H1 (cell line): Measurements from ENCODE around the gene DIPK1A. TPM values are rescaled to one million over a fixed set of nuclear protein-coding genes. Genes with fewer than 3 reads are reported as not detected.

Experiments used
- CTCF ChIA-PET: fragments of 300-600 bp; sonication (Branson Sonifier 250); formaldehyde crosslinking; loops from one replicate; lab custom pipeline; 2021; ENCODE audit not compliant: partially characterized antibody; lab: Charles Lee
- POLR2A ChIA-PET: fragments of 300-600 bp; sonication (Branson Sonifier 250); formaldehyde crosslinking; loops from one replicate; lab custom pipeline; 2021; ENCODE audit warnings: inconsistent platforms; ENCODE audit not compliant: partially characterized antibody; lab: Charles Lee
- DNase-seq, 2 experiments: peaks; one replicate each; pipeline versions ENCODE4 v3.0.0 to v3.0.0-alpha.2; 2010 to 2022; ENCODE audit warnings: low spot score in 2 of 2, low read depth in 1 of 2, mixed read lengths in 1 of 2
- FAIRE-seq: peaks from 2 replicates; lab custom pipeline; 2011; peaks lifted over from hg19 to GRCh38; lab: Jason Lieb, UNC
- H2AFZ ChIP-seq: 2 replicates; pipeline ENCODE4 v1.8.1; 2012; ENCODE audit warnings: low read length, inconsistent platforms
- H2AK5ac ChIP-seq: 2 replicates; pipeline ENCODE4 v1.6.1; 2013; ENCODE audit warnings: low read depth, low read length
- H2BK120ac ChIP-seq: replicated peaks from 2 replicates; pipeline ENCODE3; 2013; ENCODE audit warnings: low read depth, low read length, inconsistent platforms
- H2BK12ac ChIP-seq: 2 replicates; pipeline ENCODE4 v1.6.1; 2013; ENCODE audit warnings: low read depth, low read length
- H2BK15ac ChIP-seq: 2 replicates; pipeline ENCODE4 v1.6.1; 2013; ENCODE audit warnings: low read length
- H2BK20ac ChIP-seq: 2 replicates; pipeline ENCODE4 v1.6.1; 2013; ENCODE audit warnings: low read length
- H2BK5ac ChIP-seq: 2 replicates; pipeline ENCODE4 v1.6.1; 2013; ENCODE audit warnings: low read depth, low read length
- H3K14ac ChIP-seq: 2 replicates; pipeline ENCODE4 v1.6.1; 2013; ENCODE audit warnings: inconsistent platforms; ENCODE audit not compliant: insufficient read length
- H3K18ac ChIP-seq: 2 replicates; pipeline ENCODE4 v1.6.1; 2013; ENCODE audit warnings: low read length; ENCODE audit errors: extremely low read depth
- H3K23ac ChIP-seq: 2 replicates; pipeline ENCODE4 v1.6.1; 2013; ENCODE audit warnings: inconsistent platforms; ENCODE audit not compliant: insufficient read length
- H3K23me2 ChIP-seq: 2 replicates; pipeline ENCODE4 v1.6.1; 2013; ENCODE audit warnings: low read depth, low read length
- H3K27ac ChIP-seq: 2 replicates; pipeline ENCODE4 v1.6.1; 2011; ENCODE audit warnings: low read depth, low read length, inconsistent platforms
- H3K27me3 ChIP-seq, 4 experiments: replicated peaks in 1 of 4; 1 replicate in 1 of 4; 2 replicates in 3 of 4; pipeline versions ENCODE4 v1.6.1 to v1.8.1; 2011 to 2013; ENCODE audit warnings: low read length in 3 of 4, mild to moderate bottlenecking in 3 of 4, inconsistent platforms in 2 of 4, mixed read lengths in 2 of 4, moderate library complexity in 1 of 4; ENCODE audit not compliant: control insufficient read depth in 3 of 4, insufficient read depth in 3 of 4; ENCODE audit errors: extremely low read depth in 1 of 4
- H3K36me3 ChIP-seq, 4 experiments: 2 replicates each; pipeline versions ENCODE4 v1.6.1 to v1.8.1; 2011 to 2013; ENCODE audit warnings: mild to moderate bottlenecking in 4 of 4, low read length in 3 of 4, moderate library complexity in 2 of 4, control low read depth in 1 of 4, inconsistent platforms in 1 of 4; ENCODE audit not compliant: insufficient read depth in 4 of 4, control insufficient read depth in 2 of 4
- H3K4ac ChIP-seq: replicated peaks from 2 replicates; pipeline ENCODE3; 2013; ENCODE audit warnings: low read length, low read depth, mixed read lengths, inconsistent platforms; ENCODE audit not compliant: insufficient read length
- H3K4me1 ChIP-seq, 4 experiments: replicated peaks in 1 of 4; 1 replicate in 1 of 4; 2 replicates in 3 of 4; pipeline versions ENCODE4 v1.6.1 to v1.8.1; 2011 to 2013; ENCODE audit warnings: low read length in 3 of 4, inconsistent platforms in 2 of 4, mixed read lengths in 1 of 4; ENCODE audit not compliant: insufficient read depth in 4 of 4, control insufficient read depth in 3 of 4
- H3K4me2 ChIP-seq, 2 experiments: 2 replicates each; pipeline versions ENCODE4 v1.6.1 to v1.8.1; 2011 to 2013; ENCODE audit warnings: low read depth in 2 of 2, low read length in 2 of 2, control low read depth in 1 of 2, inconsistent platforms in 1 of 2, mild to moderate bottlenecking in 1 of 2; ENCODE audit not compliant: insufficient read depth in 1 of 2
- H3K4me3 ChIP-seq, 4 experiments: fragments of 200-600, 300-600 bp in 1 of 4; sonication (generic), shearing (Covaris generic), sonication (Bioruptor Twin) in 1 of 4; 2 replicates each; pipeline versions ENCODE4 v1.5.1 to v1.8.1; 2011 to 2016; ENCODE audit warnings: low read length in 4 of 4, low read depth in 3 of 4, control low read depth in 2 of 4, inconsistent platforms in 2 of 4, mild to moderate bottlenecking in 2 of 4, mixed read lengths in 1 of 4, moderate library complexity in 1 of 4; ENCODE audit not compliant: insufficient read depth in 2 of 4; ENCODE audit errors: extremely low read depth in 1 of 4
- H3K56ac ChIP-seq: replicated peaks from 2 replicates; pipeline ENCODE3; 2013; ENCODE audit warnings: low read depth, mild to moderate bottlenecking, mixed read lengths, low read length, inconsistent platforms; ENCODE audit not compliant: insufficient read length
- H3K79me1 ChIP-seq: 2 replicates; pipeline ENCODE4 v1.6.1; 2013; ENCODE audit warnings: low read depth, low read length, control low read depth
- H3K79me2 ChIP-seq, 2 experiments: 2 replicates each; pipeline versions ENCODE4 v1.6.1 to v1.8.1; 2012 to 2013; ENCODE audit warnings: low read length in 2 of 2, mild to moderate bottlenecking in 2 of 2, inconsistent platforms in 1 of 2; ENCODE audit not compliant: insufficient read depth in 2 of 2, control insufficient read depth in 1 of 2
- H3K9ac ChIP-seq, 4 experiments: replicated peaks in 1 of 4; 1 replicate in 1 of 4; 2 replicates in 3 of 4; pipeline versions ENCODE4 v1.6.1 to v1.8.1; 2011 to 2013; ENCODE audit warnings: low read depth in 3 of 4, low read length in 3 of 4, control low read depth in 2 of 4, mild to moderate bottlenecking in 2 of 4, moderate library complexity in 2 of 4, inconsistent platforms in 1 of 4; ENCODE audit errors: extremely low read depth in 1 of 4
- H3K9me3 ChIP-seq, 2 experiments: 2 replicates each; pipeline versions ENCODE4 v1.6.1 to v1.8.1; 2012 to 2013; ENCODE audit warnings: mild to moderate bottlenecking in 2 of 2, moderate library complexity in 2 of 2, control low read depth in 1 of 2, inconsistent platforms in 1 of 2, low read depth in 1 of 2, low read length in 1 of 2, mixed read lengths in 1 of 2; ENCODE audit not compliant: insufficient read depth in 2 of 2
- H4K20me1 ChIP-seq, 2 experiments: replicated peaks in 1 of 2; 2 replicates each; pipeline versions ENCODE3 to v1.8.1; 2011 to 2013; ENCODE audit warnings: inconsistent platforms in 2 of 2, low read length in 2 of 2, mild to moderate bottlenecking in 1 of 2; ENCODE audit not compliant: insufficient read depth in 2 of 2, control insufficient read depth in 1 of 2
- H4K5ac ChIP-seq: 2 replicates; pipeline ENCODE4 v1.6.1; 2013; ENCODE audit warnings: low read length, low read depth, mixed read lengths, inconsistent platforms; ENCODE audit not compliant: insufficient read length
- H4K8ac ChIP-seq: 2 replicates; pipeline ENCODE4 v1.8.0; 2013; ENCODE audit warnings: mild to moderate bottlenecking, moderate library complexity, low read length, inconsistent platforms; ENCODE audit not compliant: insufficient read depth; ENCODE audit errors: extremely low read depth
- H4K91ac ChIP-seq: replicated peaks from 2 replicates; pipeline ENCODE3; 2013; ENCODE audit warnings: low read length, mixed read lengths, inconsistent platforms; ENCODE audit not compliant: insufficient read length
- ATF2 ChIP-seq: IDR thresholded peaks from 2 replicates; pipeline ENCODE4 v1.6.1; 2012; ENCODE audit warnings: low read length, inconsistent platforms
- BACH1 ChIP-seq: IDR thresholded peaks from 2 replicates; pipeline ENCODE4 v1.6.1; 2012; ENCODE audit warnings: low read length, improper control_type of control experiment
- GTF2F1 ChIP-seq: IDR thresholded peaks from 2 replicates; pipeline ENCODE4 v1.6.1; 2012; ENCODE audit warnings: low read depth, low read length, improper control_type of control experiment, borderline replicate concordance
- KDM5A ChIP-seq: fragments of 200-600 bp; IDR thresholded peaks from 2 replicates; pipeline ENCODE4 v1.7.1; 2012; ENCODE audit warnings: mild to moderate bottlenecking, low read length, inconsistent platforms, mixed read lengths
- NANOG ChIP-seq: IDR thresholded peaks from 2 replicates; pipeline ENCODE4 v1.6.1; 2011; ENCODE audit warnings: low read length, low read depth, mild to moderate bottlenecking, inconsistent platforms; ENCODE audit not compliant: insufficient read depth, poor library complexity, severe bottlenecking
- RBBP5 ChIP-seq: IDR thresholded peaks from 2 replicates; pipeline ENCODE4 v1.7.1; 2012; ENCODE audit warnings: low read depth, mild to moderate bottlenecking, inconsistent platforms, low read length, moderate library complexity, borderline replicate concordance
- SIN3A ChIP-seq, 2 experiments: IDR thresholded peaks in 1 of 2; conservative IDR thresholded peaks in 1 of 2; 2 replicates each; pipeline ENCODE4 v1.6.1; 2011 to 2012; ENCODE audit warnings: low read length in 2 of 2, improper control_type of control experiment in 1 of 2, low read depth in 1 of 2, mild to moderate bottlenecking in 1 of 2
- SP1 ChIP-seq: IDR thresholded peaks from 2 replicates; pipeline ENCODE4 v1.6.1; 2011; ENCODE audit warnings: low read depth, low read length
- TAF1 ChIP-seq: IDR thresholded peaks from 2 replicates; pipeline ENCODE4 v1.6.1; 2011; ENCODE audit warnings: mild to moderate bottlenecking, low read depth, low read length
- WGBS, 2 experiments: shearing (Covaris generic) in 1 of 2; methylation state at CpG; one replicate each; pipeline versions ENCODE4 v1.1.6 to v1.1.7; 2013 to 2015; ENCODE audit warnings: low lambda C conversion rate in 2 of 2, mixed read lengths in 2 of 2, inconsistent platforms in 1 of 2, low coverage in 1 of 2, missing lambda C conversion rate in 1 of 2; ENCODE audit not compliant: insufficient replicate concordance in 2 of 2, insufficient coverage in 1 of 2, insufficient read length in 1 of 2; ENCODE audit errors: extremely low coverage in 1 of 2, missing lambda C conversion rate in 1 of 2; 5-methylcytosine and 5-hydroxymethylcytosine counted together
- polyA plus RNA-seq, 7 experiments: library from polyadenylated mRNA; depleted of rRNA in 3 of 7; stranded (reverse) in 5 of 7; unstranded in 2 of 7; fragments of >200 nt in 5 of 7; fragments of 200-250 nt in 2 of 7; gene quantifications; 1 replicate in 5 of 7; 2 replicates in 1 of 7; 4 replicates in 1 of 7; pipeline versions ENCODE4 v1.2.1 to v1.2.3, GENCODE V29; 2011 to 2013; ENCODE audit warnings: missing spikeins in 2 of 7, mixed read lengths in 2 of 7
- total RNA-seq: library from RNA; stranded (reverse); fragmentation: NEBNext Ultra II Directional; extraction: Animal tissue kit (Norgen Biotek cat#: 25700); gene quantifications from 2 replicates; pipeline ENCODE4 v1.2.1, GENCODE V29; 2021

The DIPK1A gene
- total and polyA plus RNA-seq, 2 of the 8 experiments (the other 6 are each of a cell fraction or from before 2014, with no cell fraction given), result 2.5 to 5.0 TPM

- Histone ChIP-seq H2BK5ac (no peak overlapping the region), H2BK20ac (no peak overlapping the region), H3K27ac (no peak overlapping the region), H4K5ac (no peak overlapping the region), H3K23me2 (no peaks in the 10 kb centered on the region), H3K4me2 (no peak overlapping the region), H2AK5ac (no peak overlapping the region), H2BK15ac (no peak overlapping the region), H3K18ac (no peak overlapping the region), H3K4me1 (no peaks in the 10 kb centered on the region), H2AFZ (no peak overlapping the region), H4K91ac (no peak overlapping the region), H3K9ac (no peak overlapping the region), H2BK12ac (no peak overlapping the region), H3K4me3 (no peak overlapping the region), H3K56ac (no peak overlapping the region), H3K36me3 (no peaks in the 10 kb centered on the region), H4K8ac (no peak overlapping the region), H3K4ac (no peak overlapping the region), H3K23ac (no peak overlapping the region), H4K20me1 (no peaks in the 10 kb centered on the region), H3K9me3 (no peaks in the 10 kb centered on the region), H3K27me3 (no peaks in the 10 kb centered on the region), H3K14ac (no peak overlapping the region), H3K79me1 (no peaks in the 10 kb centered on the region), H3K79me2 (no peaks in the 10 kb centered on the region), H2BK120ac (no peak overlapping the region)
- CTCF ChIA-PET, result interaction anchor here (0.6 to 4.1 kb wide), 26 partner anchors 8 to 436 kb away, joined by 3 to 79 read pairs (median 6); partner anchors contain the start of genes DIPK1A and RPL5
- POLR2A ChIA-PET, result interaction anchor here (0.8 kb wide), 1 partner anchor 136 kb away, joined by 3 read pairs; no protein-coding TSS in a partner anchor
- 86% methylated on average over 5 of the region's 5 CpGs; no CpG with 5 or more reads in 1 of the 2 experiments for WGBS, 2 experiments
- DNase-seq (no peak), FAIRE-seq (no peak)
- no peak for TF ChIP-seq SP1
- TF ChIP-seq GTF2F1, result no peak
- TF ChIP-seq SIN3A (conservative IDR thresholded peaks at IDR 0.05 in 1 of 2, IDR thresholded peaks at IDR 0.05 in 1 of 2; ENCODE audit: low read depth in 1 of 2, low read length in 2 of 2), result no peak
- no peak for TF ChIP-seq KDM5A
- no peak for TF ChIP-seq RBBP5
- no peak for TF ChIP-seq NANOG
- no peak for TF ChIP-seq BACH1
- TF ChIP-seq TAF1, result no peak
- TF ChIP-seq ATF2, result no peak
These were observed 103.4 kb downstream of the DIPK1A start for GRCh38 chr1:92857817-92858216.
